ENCODE measurements around the gene ABCB11.

GRCh38 chr2:168945508-168945907 is 85.6 kb downstream of the ABCB11 start:
- TF ChIP-seq POLR2A (IDR thresholded peaks at IDR 0.05; ENCODE audit: low read depth, low read length) (no peak), MAFK (IDR thresholded peaks at IDR 0.05; ENCODE audit: low read depth, low read length) (no peak), CTCF (conservative IDR thresholded peaks at IDR 0.05; ENCODE audit: low read depth, low read length) (no peak), BHLHE40 (IDR thresholded peaks at IDR 0.05; ENCODE audit: low read depth, low read length) (no peak), FOS (IDR thresholded peaks at IDR 0.05; ENCODE audit: low read depth, low read length) (no peak), RAD21 (IDR thresholded peaks at IDR 0.05; ENCODE audit: low read length) (no peak), CEBPB (IDR thresholded peaks at IDR 0.05; ENCODE audit: low read depth, low read length) (no peak), MAZ (IDR thresholded peaks at IDR 0.05; ENCODE audit: borderline replicate concordance, low read depth, low read length) (no peak), USF2 (IDR thresholded peaks at IDR 0.05; ENCODE audit: low read depth, low read length) (no peak), CHD1 (IDR thresholded peaks at IDR 0.05; ENCODE audit: low read depth, low read length) (no peak), RFX5 (IDR thresholded peaks at IDR 0.05; ENCODE audit: low read depth, low read length) (no peak), ELK1 (IDR thresholded peaks at IDR 0.05; ENCODE audit: borderline replicate concordance, low read depth, low read length) (no peak), NFE2L2 (IDR thresholded peaks at IDR 0.05; ENCODE audit: low read depth, low read length) (no peak)

All from IMR-90 (cell line).